HG02610 (cell line): ENCODE measurements around the gene MTF1.
"Not testable (repeated sequence)": the region's sequence is repeated elsewhere in the genome, so short reads cannot be mapped to it uniquely, and the experiment has no call there.

Experiments
- ATAC-seq: cut with Tn5 transposase; IDR thresholded peaks from one replicate; pipeline ENCODE4 v1.9.1; 2021; ENCODE audit warnings: mild to moderate bottlenecking, moderate library complexity; ENCODE audit not compliant: unreplicated experiment

The MTF1 gene

GRCh38 chr1:37794372-37795339 lies 64.7 kb downstream of the MTF1 start:
- ATAC-seq = peak; percentile 14

GRCh38 chr1:37793773-37794371 lies 65.5 kb downstream of the MTF1 start, which contains the start of gene MANEAL:
Gene MANEAL, plus strand, starts transcription at chr1:37793847. Its CDS starts 336 bp downstream, at chr1:37794183.
- peak; percentile 47 for ATAC-seq

DNA sequence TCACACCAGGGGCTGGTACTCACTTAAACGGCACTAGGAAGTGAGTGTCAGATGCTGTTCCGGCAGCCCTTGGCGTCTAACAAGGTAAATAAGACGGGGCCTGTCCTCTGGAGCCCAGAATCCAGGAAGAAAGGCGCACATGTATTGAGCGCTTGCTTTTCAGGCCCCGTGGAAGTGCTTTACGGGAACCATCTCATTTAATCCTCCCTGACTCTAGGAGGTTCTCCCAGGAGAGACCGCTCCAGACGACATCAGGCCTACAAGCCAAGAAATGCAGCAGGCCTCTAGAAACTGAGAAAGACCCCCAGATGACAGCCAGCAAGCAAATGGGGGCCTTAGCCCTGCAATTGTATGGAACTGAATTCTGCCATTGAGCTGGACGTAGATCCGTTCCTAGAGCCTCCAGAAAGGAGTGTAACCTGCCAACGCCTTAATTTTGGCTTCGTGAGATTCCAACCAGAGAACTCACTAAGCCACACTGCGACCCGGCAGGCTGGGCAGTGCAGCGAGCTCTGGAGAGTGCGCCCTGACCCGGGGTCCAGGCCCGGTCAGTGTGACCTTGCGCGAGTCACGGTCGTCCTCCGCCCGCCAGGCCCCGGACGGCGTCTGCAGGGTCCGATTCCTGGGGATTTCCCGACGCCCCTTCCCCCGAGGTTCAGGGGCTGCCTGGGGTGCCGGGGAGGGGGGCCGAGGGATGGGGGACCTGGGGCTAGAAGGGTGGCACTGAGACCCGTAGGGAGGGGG lies 66.3 kb downstream of the MTF1 start:
- no peak for ATAC-seq

DNA sequence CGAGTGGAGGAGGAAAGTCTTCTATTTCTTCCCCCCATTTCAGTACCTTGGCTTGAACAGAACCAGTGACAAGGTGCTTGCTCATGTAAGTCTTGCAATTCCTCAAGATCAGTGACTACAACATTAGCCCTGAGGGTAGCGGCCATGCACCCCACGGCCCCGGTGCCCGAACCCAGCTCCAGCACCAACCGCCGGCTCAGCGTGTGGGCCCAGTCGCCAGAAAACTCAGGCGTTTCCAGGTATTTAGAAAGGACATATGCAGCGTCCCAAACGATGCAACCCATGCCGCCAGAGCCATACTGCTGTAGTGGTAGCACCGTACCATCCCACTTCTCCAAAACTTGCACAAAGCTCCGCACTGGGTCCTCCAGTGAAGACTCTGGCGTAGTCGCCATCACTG lies 76.9 kb downstream of the MTF1 start:
- ATAC-seq = no peak

DNA sequence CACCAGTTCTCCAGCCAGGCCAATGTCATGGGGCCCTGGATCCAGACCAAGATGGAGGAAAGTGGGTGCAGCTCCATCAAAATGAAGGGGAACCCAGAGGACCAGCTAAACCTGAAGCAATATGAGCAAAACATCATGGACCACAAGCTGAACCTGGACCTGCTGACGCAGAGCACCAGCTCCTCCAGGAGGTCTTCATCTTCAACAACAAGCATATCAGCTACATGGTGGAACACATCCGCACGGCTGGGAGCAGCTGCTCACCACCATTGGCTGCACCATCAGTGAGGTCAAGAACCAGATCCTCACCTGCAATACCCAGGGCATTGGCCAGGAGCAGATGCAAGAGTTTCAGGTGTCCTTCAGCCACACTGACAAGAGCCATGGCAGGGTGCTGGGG lies 80.7 kb downstream of the MTF1 start:
- ATAC-seq = no peak

GRCh38 chr1:37776946-37777516 lies 82.4 kb downstream of the MTF1 start:
- no peak for ATAC-seq

GRCh38 chr1:37771440-37771839 lies 88.0 kb downstream of the MTF1 start:
- not testable (repeated sequence) for ATAC-seq

- no peak for ATAC-seq
Observed at GRCh38 chr1:37767488-37767887, 91.9 kb downstream of the MTF1 start.

DNA sequence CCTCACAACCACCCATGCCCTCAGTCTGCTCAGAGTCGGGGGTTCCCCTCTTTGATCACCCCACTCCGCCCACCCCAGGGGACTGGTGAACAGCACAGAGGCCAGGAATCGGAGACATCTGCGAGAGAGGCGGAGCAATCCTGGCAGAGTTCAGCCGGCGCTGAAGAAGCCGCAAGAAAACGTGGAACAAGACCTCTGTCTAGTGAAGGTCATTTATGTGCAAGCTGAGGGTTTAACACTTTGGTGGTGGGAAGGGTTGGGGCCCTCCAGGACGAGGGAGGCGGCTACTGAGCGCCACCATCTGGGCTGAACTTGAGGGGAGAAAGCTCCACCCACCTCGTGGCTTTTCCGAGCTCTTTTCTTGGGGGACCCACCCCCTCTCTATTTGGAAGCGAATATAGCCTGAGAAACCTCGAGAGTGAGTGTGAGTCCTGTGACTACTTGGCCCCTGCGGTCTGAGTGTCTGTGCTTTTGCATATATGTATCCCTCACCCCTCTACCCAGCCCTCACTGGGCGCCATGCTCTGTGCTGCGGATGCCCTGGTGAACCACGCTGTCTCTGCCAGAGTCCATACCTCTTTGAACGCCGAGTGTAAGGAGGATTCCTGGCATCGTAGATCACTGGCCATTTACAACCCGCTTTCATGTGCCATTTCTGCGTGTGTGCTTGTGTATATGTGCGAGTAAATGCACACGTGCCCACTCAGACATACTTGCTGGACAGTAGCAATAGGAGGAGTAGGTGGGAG lies 93.3 kb downstream of the MTF1 start:
- ATAC-seq = no peak

GRCh38 chr1:37764888-37765441 lies 94.4 kb downstream of the MTF1 start, which contains the start of gene EPHA10:
Gene EPHA10, minus strand, starts transcription at chr1:37765120. Its CDS starts 54 bp downstream, at chr1:37765066.
- ATAC-seq = no peak

DNA sequence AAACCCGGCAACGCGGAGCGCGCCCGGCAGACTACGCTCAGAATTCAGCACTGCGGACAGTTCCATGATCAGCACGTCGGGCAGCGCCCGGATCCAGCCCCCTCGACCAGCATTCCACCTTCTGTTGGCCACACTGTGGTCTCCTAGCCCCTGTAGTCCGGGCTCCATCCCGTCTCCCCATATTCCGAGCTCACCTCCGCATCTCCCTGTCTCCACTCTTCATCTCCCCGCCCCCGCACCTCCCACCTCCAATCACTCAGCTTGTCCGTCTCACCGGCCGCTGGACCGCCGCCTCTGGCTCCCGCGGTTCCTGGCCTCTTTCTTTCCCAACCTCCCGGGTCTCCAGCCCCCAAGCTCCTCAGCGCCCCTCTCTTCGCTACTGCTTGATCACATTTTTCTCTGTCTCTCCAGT lies 95.0 kb downstream of the MTF1 start:
- no peak for ATAC-seq

GRCh38 chr1:37763791-37764413 lies 95.5 kb downstream of the MTF1 start:
- no peak for ATAC-seq

- no peak for ATAC-seq
Observed at GRCh38 chr1:37762516-37762915, 96.9 kb downstream of the MTF1 start.

DNA sequence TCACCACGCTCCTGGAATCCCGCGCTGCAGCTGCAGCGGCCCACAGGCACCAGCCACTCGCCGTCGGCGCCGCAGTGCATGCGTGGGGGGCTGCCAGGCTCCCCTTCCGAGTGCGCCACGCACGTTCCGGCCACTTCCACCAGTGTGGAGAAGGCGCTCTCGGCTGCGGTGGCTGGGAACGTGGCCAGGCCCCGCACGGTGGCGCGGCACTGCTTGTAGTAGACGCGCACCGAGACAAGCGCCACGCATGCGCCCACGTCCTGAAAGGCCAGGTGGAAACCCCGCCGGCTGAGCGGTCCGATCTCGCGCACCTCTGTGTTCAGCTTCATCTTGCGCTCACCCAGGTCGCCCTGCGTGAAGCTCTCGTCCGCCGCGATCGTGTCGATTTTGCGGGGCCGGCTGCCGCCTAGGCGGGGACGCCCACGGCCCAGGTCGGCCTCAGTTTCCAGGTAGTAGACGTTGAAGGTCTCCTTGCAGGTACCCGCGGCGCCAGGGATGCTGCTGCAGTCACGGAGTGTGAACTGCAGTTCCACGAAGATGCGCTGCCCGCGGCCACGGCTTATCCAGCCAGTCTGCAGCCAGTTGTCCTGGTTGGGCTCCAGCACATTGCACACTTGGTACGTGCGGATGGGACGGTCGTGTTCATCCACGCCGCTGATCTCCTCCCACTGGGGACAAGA lies 97.8 kb downstream of the MTF1 start:
- no peak for ATAC-seq
